GM19328 (cell line): ENCODE data around the gene APP.

ENCODE experiments used
- ATAC-seq: cut with Tn5 transposase; IDR thresholded peaks from one replicate; pipeline ENCODE4 v1.9.1; 2021; ENCODE audit warnings: mild to moderate bottlenecking, moderate library complexity; ENCODE audit not compliant: unreplicated experiment

APP gene

GRCh38 chr21:25885880-25886279 is 284.7 kb downstream of the APP start:
- ATAC-seq = no peak

GRCh38 chr21:25885405-25885804 is 285.2 kb downstream of the APP start:
- no peak for ATAC-seq

GRCh38 chr21:25884311-25884710 is 286.3 kb downstream of the APP start:
- ATAC-seq = no peak

GRCh38 chr21:25881524-25882376 is 288.8 kb downstream of the APP start:
- ATAC-seq = peak; percentile 90

GRCh38 chr21:25879203-25879602 is 291.4 kb downstream of the APP start:
- no peak for ATAC-seq

GRCh38 chr21:25878344-25878743 is 292.2 kb downstream of the APP start:
- ATAC-seq = no peak

GRCh38 chr21:25872271-25872670 is 298.3 kb downstream of the APP start:
- no peak for ATAC-seq

GRCh38 chr21:25871566-25871965 is 299.0 kb downstream of the APP start:
- no peak for ATAC-seq

GRCh38 chr21:25870084-25870483 is 300.5 kb downstream of the APP start:
- no peak for ATAC-seq

GRCh38 chr21:25867061-25867460 is 303.5 kb downstream of the APP start:
- no peak for ATAC-seq

- ATAC-seq = no peak
Observed at GRCh38 chr21:25863747-25864146, 306.8 kb downstream of the APP start.

GRCh38 chr21:25863031-25863430 is 307.5 kb downstream of the APP start:
- ATAC-seq = no peak

- ATAC-seq = peak; percentile 67
Observed at GRCh38 chr21:25862596-25862995, 308.0 kb downstream of the APP start.

GRCh38 chr21:25862112-25862511 is 308.5 kb downstream of the APP start:
- no peak for ATAC-seq

GRCh38 chr21:25859235-25859929 is 311.2 kb downstream of the APP start:
- ATAC-seq = no peak

- no peak for ATAC-seq
Observed at GRCh38 chr21:25858325-25858724, 312.2 kb downstream of the APP start.

GRCh38 chr21:25857308-25858074 is 313.1 kb downstream of the APP start:
- ATAC-seq = no peak

GRCh38 chr21:25855576-25855975 is 315.0 kb downstream of the APP start:
- ATAC-seq = no peak

GRCh38 chr21:25850126-25850842 is 320.3 kb downstream of the APP start:
- ATAC-seq = no peak

GRCh38 chr21:25848309-25848708 is 322.3 kb downstream of the APP start:
- no peak for ATAC-seq

GRCh38 chr21:25845729-25846256 is 324.8 kb downstream of the APP start:
- ATAC-seq = no peak
